Liver (tissue), 9 donors: ENCODE data around the gene XRCC1. TPM values are rescaled to one million over a fixed set of nuclear protein-coding genes. Genes with fewer than 3 reads are reported as not detected.
A peak's percentile ranks its signal among the peaks of the same experiment; 100 is the strongest.

Experiments used
- DNase-seq: peaks from one replicate; pipeline ENCODE4 v3.0.0-alpha.2; 2017; ENCODE audit warnings: low spot score
- H3K27ac ChIP-seq, 2 donors: one replicate each; pipeline ENCODE4 v1.7.0; 2013; ENCODE audit warnings: inconsistent platforms in 2 of 2, low read length in 2 of 2, control low read depth in 1 of 2, low read depth in 1 of 2, mild to moderate bottlenecking in 1 of 2
- H3K27me3 ChIP-seq, 4 donors: one replicate each; pipeline versions ENCODE4 v1.6.1 to v1.7.0; 2013; ENCODE audit warnings: low read length in 3 of 4, inconsistent platforms in 1 of 4, mild to moderate bottlenecking in 1 of 4, moderate library complexity in 1 of 4; ENCODE audit not compliant: control insufficient read depth in 4 of 4, insufficient read depth in 4 of 4
- H3K36me3 ChIP-seq, 4 donors: one replicate each; pipeline versions ENCODE4 v1.6.1 to v1.7.0; 2013; ENCODE audit warnings: low read length in 3 of 4, mild to moderate bottlenecking in 3 of 4, low read depth in 1 of 4, moderate library complexity in 1 of 4; ENCODE audit not compliant: control insufficient read depth in 4 of 4, insufficient read depth in 3 of 4
- H3K4me1 ChIP-seq, 4 donors: one replicate each; pipeline versions ENCODE4 v1.6.1 to v1.7.0; 2013; ENCODE audit warnings: low read length in 3 of 4, mild to moderate bottlenecking in 3 of 4, moderate library complexity in 1 of 4; ENCODE audit not compliant: control insufficient read depth in 4 of 4, insufficient read depth in 4 of 4
- H3K4me3 ChIP-seq, 3 donors: one replicate each; pipeline versions ENCODE4 v1.6.1 to v1.7.0; 2013; ENCODE audit warnings: low read length in 3 of 3, control low read depth in 1 of 3, low read depth in 1 of 3, mild to moderate bottlenecking in 1 of 3
- H3K9ac ChIP-seq, 2 donors: one replicate each; pipeline ENCODE4 v1.7.0; 2013; ENCODE audit warnings: low read length in 2 of 2, mild to moderate bottlenecking in 2 of 2, moderate library complexity in 2 of 2, control low read depth in 1 of 2, low read depth in 1 of 2
- H3K9me3 ChIP-seq, 4 donors: one replicate each; pipeline versions ENCODE4 v1.6.1 to v1.7.0; 2013; ENCODE audit warnings: low read length in 3 of 4; ENCODE audit not compliant: control insufficient read depth in 4 of 4
- EGR1 ChIP-seq, 2 donors: IDR thresholded peaks; 2 replicates each; pipeline ENCODE4 v1.6.1; 2016 to 2018; ENCODE audit warnings: antibody characterized with exemption in 2 of 2, low read depth in 2 of 2
- FOXA1 ChIP-seq: IDR thresholded peaks from 2 replicates; pipeline ENCODE4 v1.6.1; 2016; ENCODE audit warnings: antibody characterized with exemption
- FOXA2 ChIP-seq: IDR thresholded peaks from 2 replicates; pipeline ENCODE4 v1.6.1; 2016; ENCODE audit warnings: antibody characterized with exemption
- HNF4G ChIP-seq: IDR thresholded peaks from 2 replicates; pipeline ENCODE4 v1.6.1; 2016; ENCODE audit warnings: antibody characterized with exemption
- JUND ChIP-seq, 2 donors: IDR thresholded peaks; 2 replicates each; pipeline ENCODE4 v1.6.1; 2016; ENCODE audit warnings: antibody characterized with exemption in 2 of 2
- MAX ChIP-seq: IDR thresholded peaks from 2 replicates; pipeline ENCODE4 v1.6.1; 2016; ENCODE audit warnings: antibody characterized with exemption
- NR2F2 ChIP-seq: IDR thresholded peaks from 2 replicates; pipeline ENCODE4 v1.6.1; 2016; ENCODE audit warnings: antibody characterized with exemption
- RAD21 ChIP-seq, 2 donors: IDR thresholded peaks; 2 replicates each; pipeline ENCODE4 v1.6.1; 2016; ENCODE audit warnings: antibody characterized with exemption in 2 of 2, mild to moderate bottlenecking in 2 of 2
- RXRA ChIP-seq, 2 donors: IDR thresholded peaks; 2 replicates each; pipeline ENCODE4 v1.6.1; 2017 to 2018; ENCODE audit warnings: antibody characterized with exemption in 2 of 2, mild to moderate bottlenecking in 1 of 2
- SP1 ChIP-seq: IDR thresholded peaks from 2 replicates; pipeline ENCODE4 v1.6.1; 2018; ENCODE audit warnings: antibody characterized with exemption, mild to moderate bottlenecking
- TAF1 ChIP-seq: conservative IDR thresholded peaks from 2 replicates; pipeline ENCODE4 v1.6.1; 2016; ENCODE audit warnings: antibody characterized with exemption, mild to moderate bottlenecking
- YY1 ChIP-seq: IDR thresholded peaks from 2 replicates; pipeline ENCODE4 v1.6.1; 2016; ENCODE audit warnings: antibody characterized with exemption, mild to moderate bottlenecking
- WGBS: extraction: QIAGEN DNeasy Blood & Tissue Kit; methylation state at CpG from one replicate; pipeline ENCODE4 v1.1.7; 2013; 5-methylcytosine and 5-hydroxymethylcytosine counted together
- polyA plus RNA-seq, 2 donors: library from polyadenylated mRNA; stranded (reverse) in 1 of 2; unstranded in 1 of 2; fragments of 200-250 nt in 1 of 2; fragments of >200 nt in 1 of 2; fragmentation: Nextera tagmentation in 1 of 2; extraction: Ambion mirVana in 1 of 2; gene quantifications; one replicate each; pipeline versions ENCODE4 v1.2.1 to v1.2.3, GENCODE V29; 2013 to 2015
- total RNA-seq, 2 donors: library from RNA; depleted of rRNA; stranded (reverse); fragments of >200 nt; gene quantifications; one replicate each; pipeline ENCODE4 v1.2.3, GENCODE V29; 2014
- TF ChIP-seq, protein P1 (sequence below): IDR thresholded peaks from 2 replicates; pipeline ENCODE4 v1.6.1; 2016; ENCODE audit warnings: antibody characterized with exemption
- TF ChIP-seq, protein P2 (sequence below): fragments of 150-350 bp; IDR thresholded peaks from 2 replicates; pipeline ENCODE4 v1.5.1; 2017; ENCODE audit warnings: improper control_type of control experiment, low read depth, low read length; ENCODE audit not compliant: missing input control
- TF ChIP-seq, protein P3 (sequence below): IDR thresholded peaks from 2 replicates; pipeline ENCODE4 v1.6.1; 2016; ENCODE audit warnings: antibody characterized with exemption
- TF ChIP-seq, protein P4 (sequence below): IDR thresholded peaks from 2 replicates; pipeline ENCODE4 v1.6.1; 2016; ENCODE audit warnings: antibody characterized with exemption, mild to moderate bottlenecking
- donor health status: healthy.
- donor health status: healthy.
- donor health status: healthy.
- donor health status: healthy.
- donor health status: healthy.

Gene XRCC1
- total and polyA plus RNA-seq, 4 donors: 3.6 to 9.8 (median 4.9) TPM

- TF ChIP-seq EGR1 (IDR thresholded peaks at IDR 0.05; ENCODE audit: low read depth in 2 of 2) (no peak), RXRA (IDR thresholded peaks at IDR 0.05) (no peak), JUND (IDR thresholded peaks at IDR 0.05) (no peak)
- TF ChIP-seq, protein P1, sequence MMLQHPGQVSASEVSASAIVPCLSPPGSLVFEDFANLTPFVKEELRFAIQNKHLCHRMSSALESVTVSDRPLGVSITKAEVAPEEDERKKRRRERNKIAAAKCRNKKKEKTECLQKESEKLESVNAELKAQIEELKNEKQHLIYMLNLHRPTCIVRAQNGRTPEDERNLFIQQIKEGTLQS: no peak
Observed at GRCh38 chr19:43597876-43598275, 22.5 kb upstream of the XRCC1 start (continued).

GRCh38 chr19:43596842-43597461, 21.6 kb upstream of the XRCC1 start:
- peaks cover 8 to 21% (median 19%) of the 10 kb centered on the region in 4 donors for H3K36me3 ChIP-seq
- peaks cover 6 to 40% (median 33%) of the 10 kb centered on the region in 4 donors for H3K4me1 ChIP-seq
- peak overlapping the region; percentile 73 to 93 for H3K9ac ChIP-seq
- no peak for DNase-seq
- TF ChIP-seq, protein P2, sequence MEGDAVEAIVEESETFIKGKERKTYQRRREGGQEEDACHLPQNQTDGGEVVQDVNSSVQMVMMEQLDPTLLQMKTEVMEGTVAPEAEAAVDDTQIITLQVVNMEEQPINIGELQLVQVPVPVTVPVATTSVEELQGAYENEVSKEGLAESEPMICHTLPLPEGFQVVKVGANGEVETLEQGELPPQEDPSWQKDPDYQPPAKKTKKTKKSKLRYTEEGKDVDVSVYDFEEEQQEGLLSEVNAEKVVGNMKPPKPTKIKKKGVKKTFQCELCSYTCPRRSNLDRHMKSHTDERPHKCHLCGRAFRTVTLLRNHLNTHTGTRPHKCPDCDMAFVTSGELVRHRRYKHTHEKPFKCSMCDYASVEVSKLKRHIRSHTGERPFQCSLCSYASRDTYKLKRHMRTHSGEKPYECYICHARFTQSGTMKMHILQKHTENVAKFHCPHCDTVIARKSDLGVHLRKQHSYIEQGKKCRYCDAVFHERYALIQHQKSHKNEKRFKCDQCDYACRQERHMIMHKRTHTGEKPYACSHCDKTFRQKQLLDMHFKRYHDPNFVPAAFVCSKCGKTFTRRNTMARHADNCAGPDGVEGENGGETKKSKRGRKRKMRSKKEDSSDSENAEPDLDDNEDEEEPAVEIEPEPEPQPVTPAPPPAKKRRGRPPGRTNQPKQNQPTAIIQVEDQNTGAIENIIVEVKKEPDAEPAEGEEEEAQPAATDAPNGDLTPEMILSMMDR: no peak
- TF ChIP-seq SP1: no peak
- TF ChIP-seq NR2F2: no peak
- no peak for TF ChIP-seq HNF4G
- TF ChIP-seq, protein P1: no peak
- no peak for TF ChIP-seq RXRA (IDR thresholded peaks at IDR 0.05)
- no peak for TF ChIP-seq RAD21 (IDR thresholded peaks at IDR 0.05)
- no peak for TF ChIP-seq MAX
- TF ChIP-seq FOXA2: no peak
- TF ChIP-seq, protein P3, sequence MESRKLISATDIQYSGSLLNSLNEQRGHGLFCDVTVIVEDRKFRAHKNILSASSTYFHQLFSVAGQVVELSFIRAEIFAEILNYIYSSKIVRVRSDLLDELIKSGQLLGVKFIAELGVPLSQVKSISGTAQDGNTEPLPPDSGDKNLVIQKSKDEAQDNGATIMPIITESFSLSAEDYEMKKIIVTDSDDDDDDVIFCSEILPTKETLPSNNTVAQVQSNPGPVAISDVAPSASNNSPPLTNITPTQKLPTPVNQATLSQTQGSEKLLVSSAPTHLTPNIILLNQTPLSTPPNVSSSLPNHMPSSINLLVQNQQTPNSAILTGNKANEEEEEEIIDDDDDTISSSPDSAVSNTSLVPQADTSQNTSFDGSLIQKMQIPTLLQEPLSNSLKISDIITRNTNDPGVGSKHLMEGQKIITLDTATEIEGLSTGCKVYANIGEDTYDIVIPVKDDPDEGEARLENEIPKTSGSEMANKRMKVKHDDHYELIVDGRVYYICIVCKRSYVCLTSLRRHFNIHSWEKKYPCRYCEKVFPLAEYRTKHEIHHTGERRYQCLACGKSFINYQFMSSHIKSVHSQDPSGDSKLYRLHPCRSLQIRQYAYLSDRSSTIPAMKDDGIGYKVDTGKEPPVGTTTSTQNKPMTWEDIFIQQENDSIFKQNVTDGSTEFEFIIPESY: no peak
- no peak for TF ChIP-seq YY1
- TF ChIP-seq EGR1 (IDR thresholded peaks at IDR 0.05; ENCODE audit: low read depth in 2 of 2): no peak
- TF ChIP-seq, protein P4, sequence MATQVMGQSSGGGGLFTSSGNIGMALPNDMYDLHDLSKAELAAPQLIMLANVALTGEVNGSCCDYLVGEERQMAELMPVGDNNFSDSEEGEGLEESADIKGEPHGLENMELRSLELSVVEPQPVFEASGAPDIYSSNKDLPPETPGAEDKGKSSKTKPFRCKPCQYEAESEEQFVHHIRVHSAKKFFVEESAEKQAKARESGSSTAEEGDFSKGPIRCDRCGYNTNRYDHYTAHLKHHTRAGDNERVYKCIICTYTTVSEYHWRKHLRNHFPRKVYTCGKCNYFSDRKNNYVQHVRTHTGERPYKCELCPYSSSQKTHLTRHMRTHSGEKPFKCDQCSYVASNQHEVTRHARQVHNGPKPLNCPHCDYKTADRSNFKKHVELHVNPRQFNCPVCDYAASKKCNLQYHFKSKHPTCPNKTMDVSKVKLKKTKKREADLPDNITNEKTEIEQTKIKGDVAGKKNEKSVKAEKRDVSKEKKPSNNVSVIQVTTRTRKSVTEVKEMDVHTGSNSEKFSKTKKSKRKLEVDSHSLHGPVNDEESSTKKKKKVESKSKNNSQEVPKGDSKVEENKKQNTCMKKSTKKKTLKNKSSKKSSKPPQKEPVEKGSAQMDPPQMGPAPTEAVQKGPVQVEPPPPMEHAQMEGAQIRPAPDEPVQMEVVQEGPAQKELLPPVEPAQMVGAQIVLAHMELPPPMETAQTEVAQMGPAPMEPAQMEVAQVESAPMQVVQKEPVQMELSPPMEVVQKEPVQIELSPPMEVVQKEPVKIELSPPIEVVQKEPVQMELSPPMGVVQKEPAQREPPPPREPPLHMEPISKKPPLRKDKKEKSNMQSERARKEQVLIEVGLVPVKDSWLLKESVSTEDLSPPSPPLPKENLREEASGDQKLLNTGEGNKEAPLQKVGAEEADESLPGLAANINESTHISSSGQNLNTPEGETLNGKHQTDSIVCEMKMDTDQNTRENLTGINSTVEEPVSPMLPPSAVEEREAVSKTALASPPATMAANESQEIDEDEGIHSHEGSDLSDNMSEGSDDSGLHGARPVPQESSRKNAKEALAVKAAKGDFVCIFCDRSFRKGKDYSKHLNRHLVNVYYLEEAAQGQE: no peak
- no peak for TF ChIP-seq FOXA1
- no peak for TF ChIP-seq TAF1
- TF ChIP-seq JUND (IDR thresholded peaks at IDR 0.05): no peak
- no peaks in the 10 kb centered on the region for H3K27me3 ChIP-seq
- peak overlapping the region; percentile 66 to 90 (median 78) for H3K4me3 ChIP-seq
- WGBS: 29% methylated on average over 7 of the region's 7 CpGs
- no peaks in the 10 kb centered on the region for H3K9me3 ChIP-seq
- peak overlapping the region; percentile 89 to 97 for H3K27ac ChIP-seq
